GM19023 (cell line): ENCODE results near the gene MEAK7.
"Not testable (repeated sequence)": the region's sequence is repeated elsewhere in the genome, so short reads cannot be mapped to it uniquely, and the experiment has no call there.

Source experiments
- ATAC-seq: cut with Tn5 transposase; IDR thresholded peaks from one replicate; pipeline ENCODE4 v1.9.1; 2021; ENCODE audit warnings: mild to moderate bottlenecking, moderate library complexity; ENCODE audit not compliant: unreplicated experiment

Gene MEAK7

GRCh38 chr16:84534815-84535214 is 30.4 kb upstream of the MEAK7 start:
- no peak for ATAC-seq

- no peak for ATAC-seq
These were observed 28.5 kb upstream of the MEAK7 start for GRCh38 chr16:84532855-84533486.

- no peak for ATAC-seq
These were observed 27.8 kb upstream of the MEAK7 start for GRCh38 chr16:84532291-84532724.

GRCh38 chr16:84531671-84532111 is 27.2 kb upstream of the MEAK7 start:
- ATAC-seq, result no peak

DNA sequence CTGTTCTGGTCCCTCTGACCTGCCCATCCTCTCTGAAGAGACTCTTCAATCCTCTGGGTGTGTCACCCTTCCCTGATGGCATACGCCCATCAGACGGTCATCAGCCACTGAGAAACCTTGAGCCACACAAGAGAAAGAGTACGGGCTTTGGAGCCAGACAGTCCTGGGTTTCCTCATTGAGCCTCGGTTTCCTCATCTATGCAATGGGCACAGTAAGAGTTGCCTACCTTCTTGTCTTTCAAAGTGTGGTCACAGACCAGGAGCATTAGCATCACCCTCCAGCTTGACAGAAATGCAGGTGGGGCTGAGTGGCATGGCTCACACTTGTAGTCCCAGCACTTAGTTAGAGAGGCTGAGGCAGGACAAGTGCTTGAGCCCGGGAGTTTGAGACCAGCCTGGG is 26.1 kb upstream of the MEAK7 start:
- no peak for ATAC-seq

DNA sequence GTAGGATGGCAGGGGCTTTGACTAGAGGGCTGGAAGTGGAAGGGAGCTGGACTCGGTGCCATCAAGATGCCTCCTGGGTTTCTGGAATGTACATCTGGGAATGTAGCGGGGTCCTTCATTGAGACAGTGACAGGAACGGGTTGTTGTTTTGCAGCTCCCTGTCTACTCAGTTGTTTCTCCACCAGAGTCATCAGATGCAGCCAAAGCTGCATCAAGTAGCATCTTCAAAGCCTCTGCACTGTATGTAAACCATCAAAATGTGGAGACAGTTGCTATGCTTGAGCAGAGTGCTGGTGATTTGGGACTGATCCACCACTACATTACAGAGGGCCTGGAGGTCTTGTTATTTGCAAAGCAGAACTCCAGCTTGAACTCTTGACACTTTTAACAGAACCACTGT is 25.1 kb upstream of the MEAK7 start:
- no peak for ATAC-seq

GRCh38 chr16:84528322-84528721 is 23.9 kb upstream of the MEAK7 start:
- ATAC-seq, result no peak

DNA sequence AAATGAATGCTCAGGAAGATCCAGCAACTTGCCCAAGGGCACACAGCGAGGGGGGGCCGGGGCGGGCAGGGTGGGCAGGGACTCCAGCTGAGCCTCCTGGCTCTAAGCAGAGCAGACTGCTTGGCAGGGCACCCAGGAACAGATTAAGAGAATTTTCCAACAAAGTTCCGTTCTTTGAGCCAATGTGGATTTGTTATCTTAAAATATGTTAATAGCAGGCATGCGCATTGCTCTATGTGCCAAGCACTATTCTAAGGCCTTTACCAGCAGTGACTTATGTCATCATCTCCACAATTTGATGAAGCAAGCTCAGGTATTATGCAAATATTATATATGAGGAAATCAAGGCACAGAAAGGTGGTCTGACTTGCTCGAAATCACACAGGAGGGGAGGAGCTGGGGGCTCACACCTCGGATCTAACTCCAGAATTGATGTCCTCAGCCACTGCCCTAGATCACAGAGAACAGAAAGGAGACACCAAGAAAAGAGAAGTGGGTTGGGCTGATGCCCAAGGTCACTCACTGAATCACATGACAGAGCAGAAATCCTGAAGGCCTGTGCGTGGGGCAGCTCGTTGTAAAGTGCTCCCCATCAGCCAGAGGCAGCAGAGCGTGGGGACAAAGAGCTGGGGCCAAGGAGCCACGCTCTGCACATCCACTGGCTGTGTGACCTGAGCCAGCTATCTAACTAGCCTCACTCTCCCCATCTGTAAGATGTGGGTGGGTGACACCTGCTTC is 23.2 kb upstream of the MEAK7 start:
- no peak for ATAC-seq

- no peak for ATAC-seq
These were observed 22.5 kb upstream of the MEAK7 start for GRCh38 chr16:84526794-84527531.

GRCh38 chr16:84524941-84525581 is 20.6 kb upstream of the MEAK7 start:
- ATAC-seq, result not testable (repeated sequence)

GRCh38 chr16:84524346-84524920 is 20.0 kb upstream of the MEAK7 start:
- no peak for ATAC-seq

DNA sequence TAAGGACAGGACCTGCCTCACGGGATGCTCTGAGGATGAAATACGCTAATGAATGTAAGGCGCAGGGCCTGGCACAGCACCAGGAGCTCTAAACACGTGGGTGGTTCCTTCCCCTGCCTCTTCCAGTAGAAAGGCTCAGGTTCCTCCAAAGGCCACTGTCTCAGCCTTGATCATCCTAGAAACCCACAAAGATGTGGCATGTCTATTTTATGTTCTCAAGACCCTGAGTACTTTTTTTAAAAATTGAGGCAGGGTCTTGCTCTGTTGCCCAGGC is 17.0 kb upstream of the MEAK7 start:
- ATAC-seq, result no peak

DNA sequence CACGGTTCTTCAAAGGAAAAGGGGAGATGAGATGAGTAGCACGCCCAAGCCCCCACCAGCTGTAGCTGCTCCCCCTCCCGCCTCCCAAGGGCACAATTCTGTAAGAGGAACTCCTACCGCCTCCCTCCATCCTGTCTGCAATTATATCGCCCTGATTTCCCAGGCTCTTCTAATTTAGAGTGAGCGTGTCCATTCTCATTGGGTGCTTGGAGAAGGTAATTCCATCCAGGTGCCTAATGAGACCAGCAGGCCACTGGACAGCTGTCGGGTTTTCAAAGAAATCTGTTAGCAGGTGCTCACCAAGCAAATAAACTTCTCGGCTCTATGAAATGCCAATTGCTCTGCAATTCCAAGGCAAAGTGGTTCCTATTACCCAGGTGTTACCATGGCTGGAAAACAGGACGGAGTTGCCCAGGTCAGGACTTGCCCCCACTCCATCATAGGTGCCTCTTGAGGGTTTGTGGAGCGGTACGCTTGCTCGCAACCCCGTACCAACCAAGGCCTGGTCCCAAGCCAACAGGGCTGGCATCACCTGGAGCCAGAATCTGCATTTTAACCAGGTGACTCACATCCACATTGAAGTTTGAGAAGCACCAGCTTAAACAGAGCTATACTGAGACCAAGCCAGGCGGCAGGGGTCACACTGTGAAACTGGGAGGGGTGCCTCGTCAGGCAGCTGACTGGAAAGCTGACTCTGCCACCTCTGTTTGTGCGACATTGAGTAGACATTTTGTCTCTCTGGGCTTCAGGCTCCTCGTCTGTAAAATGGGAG is 16.5 kb upstream of the MEAK7 start:
- ATAC-seq, result no peak

- ATAC-seq, result no peak
These were observed 15.4 kb upstream of the MEAK7 start for GRCh38 chr16:84519855-84520254.

- ATAC-seq, result no peak
These were observed 14.4 kb upstream of the MEAK7 start for GRCh38 chr16:84518804-84519341.

GRCh38 chr16:84518220-84518619 is 13.8 kb upstream of the MEAK7 start:
- not testable (repeated sequence) for ATAC-seq

GRCh38 chr16:84517366-84517765 is 12.9 kb upstream of the MEAK7 start:
- ATAC-seq, result no peak

DNA sequence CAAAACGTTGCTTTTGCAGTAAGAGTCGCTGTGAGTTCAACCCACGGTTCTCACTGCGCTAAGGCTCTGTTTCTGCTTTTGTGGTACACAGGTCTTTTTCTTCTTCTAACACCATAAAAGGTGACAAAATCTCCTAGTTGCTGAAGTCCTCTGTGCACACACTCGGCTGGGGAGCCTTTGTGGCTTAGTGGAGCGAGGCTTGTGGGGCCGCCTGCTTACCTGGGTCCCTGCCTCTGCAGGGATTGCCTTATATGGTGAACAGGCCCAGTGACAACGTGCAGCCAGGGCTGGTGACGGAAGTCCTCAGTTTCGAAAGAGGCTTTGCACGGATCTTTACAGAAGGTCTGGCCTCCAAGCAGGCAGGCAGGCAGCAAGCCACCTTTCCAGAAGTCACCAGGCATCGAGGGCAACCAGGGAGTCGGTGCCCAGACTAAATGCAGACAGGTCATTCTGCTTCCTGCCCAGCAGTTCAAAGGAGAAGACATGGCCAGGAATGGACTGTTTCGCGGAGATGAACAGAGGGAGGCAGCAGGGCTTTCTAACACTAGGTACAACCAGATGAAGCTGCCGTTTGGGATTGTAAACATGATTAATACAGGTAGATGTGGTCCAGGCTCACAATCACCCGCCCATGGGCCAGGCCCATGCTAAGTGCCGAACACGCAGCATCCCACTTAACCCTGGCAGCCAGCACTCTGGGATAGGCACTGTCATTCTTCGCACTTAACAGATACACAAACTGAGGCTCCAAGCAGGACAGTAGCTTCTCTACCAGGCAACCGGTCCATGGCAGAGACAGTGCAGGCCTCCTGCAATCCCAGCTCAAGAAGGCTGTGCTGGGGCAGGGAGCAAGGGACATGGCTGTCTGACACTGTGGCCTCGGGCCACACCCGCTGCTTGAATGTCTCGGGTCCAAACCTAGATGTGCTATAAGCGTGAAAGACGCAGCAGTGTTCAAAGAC is 10.7 kb upstream of the MEAK7 start:
- ATAC-seq, result peak; percentile 85

DNA sequence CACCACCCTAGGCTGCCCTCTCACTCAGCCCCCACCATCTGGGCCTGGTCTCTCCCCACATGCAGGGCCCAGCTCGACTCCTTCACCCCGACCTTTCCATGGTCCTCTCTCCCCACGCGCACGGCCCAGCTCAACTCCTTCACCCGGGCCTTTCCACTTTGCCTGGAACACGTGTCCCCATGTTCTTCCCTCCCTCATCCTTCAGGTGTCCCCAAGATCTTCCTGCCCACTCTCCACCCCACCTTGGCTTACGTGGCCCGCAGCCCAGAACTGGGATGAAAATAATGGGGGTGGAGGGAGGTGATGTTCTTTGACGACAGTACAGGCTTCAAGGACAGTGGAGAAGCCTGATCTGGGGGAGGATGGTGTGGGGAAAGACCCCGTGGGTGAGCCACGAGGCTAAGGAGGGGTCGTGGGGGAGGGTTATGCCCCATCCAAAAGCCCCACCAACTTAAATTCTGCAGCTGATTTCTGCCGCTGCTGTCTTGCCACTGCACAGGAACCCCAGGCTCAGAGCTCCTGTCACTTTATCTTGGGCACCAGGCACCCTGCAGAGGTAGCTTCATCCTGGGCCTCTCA is 9.9 kb upstream of the MEAK7 start:
- no peak for ATAC-seq
